ENCODE data around the gene SLC8A1. TPM values are rescaled to one million over a fixed set of nuclear protein-coding genes. Genes with fewer than 3 reads are reported as not detected.

SLC8A1 gene
- total RNA-seq, 2 donors from 2014 or later, result 0.66 to 7.8 TPM

DNA sequence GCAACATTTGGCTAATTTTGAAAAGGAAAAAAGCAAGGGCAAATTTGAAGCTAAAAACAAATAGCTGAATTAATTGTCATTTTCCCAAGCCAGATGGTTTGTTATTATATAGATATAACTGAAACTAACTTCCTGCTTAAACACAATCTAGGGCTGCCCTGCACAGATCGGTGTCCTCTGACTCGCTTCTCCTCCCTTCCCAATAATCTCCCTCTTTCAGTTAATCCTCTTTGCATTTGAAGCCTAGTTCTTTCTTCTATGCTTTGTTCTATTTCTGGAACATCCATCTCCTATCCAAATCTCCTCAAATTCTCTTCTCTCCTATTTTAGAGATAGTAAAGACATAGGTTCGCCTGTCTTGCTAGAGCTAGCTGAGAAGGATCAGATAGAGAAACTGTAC lies 328.1 kb downstream of the SLC8A1 start:
- no peaks in the 10 kb centered on the region for H3K27me3 ChIP-seq
- TF ChIP-seq, protein P1, sequence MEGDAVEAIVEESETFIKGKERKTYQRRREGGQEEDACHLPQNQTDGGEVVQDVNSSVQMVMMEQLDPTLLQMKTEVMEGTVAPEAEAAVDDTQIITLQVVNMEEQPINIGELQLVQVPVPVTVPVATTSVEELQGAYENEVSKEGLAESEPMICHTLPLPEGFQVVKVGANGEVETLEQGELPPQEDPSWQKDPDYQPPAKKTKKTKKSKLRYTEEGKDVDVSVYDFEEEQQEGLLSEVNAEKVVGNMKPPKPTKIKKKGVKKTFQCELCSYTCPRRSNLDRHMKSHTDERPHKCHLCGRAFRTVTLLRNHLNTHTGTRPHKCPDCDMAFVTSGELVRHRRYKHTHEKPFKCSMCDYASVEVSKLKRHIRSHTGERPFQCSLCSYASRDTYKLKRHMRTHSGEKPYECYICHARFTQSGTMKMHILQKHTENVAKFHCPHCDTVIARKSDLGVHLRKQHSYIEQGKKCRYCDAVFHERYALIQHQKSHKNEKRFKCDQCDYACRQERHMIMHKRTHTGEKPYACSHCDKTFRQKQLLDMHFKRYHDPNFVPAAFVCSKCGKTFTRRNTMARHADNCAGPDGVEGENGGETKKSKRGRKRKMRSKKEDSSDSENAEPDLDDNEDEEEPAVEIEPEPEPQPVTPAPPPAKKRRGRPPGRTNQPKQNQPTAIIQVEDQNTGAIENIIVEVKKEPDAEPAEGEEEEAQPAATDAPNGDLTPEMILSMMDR (IDR thresholded peaks at IDR 0.05), result no peak
- TF ChIP-seq POLR2A (IDR thresholded peaks at IDR 0.05), result no peak
- H3K27ac ChIP-seq, result no peak overlapping the region
- H3K4me1 ChIP-seq, result no peaks in the 10 kb centered on the region
- no peak overlapping the region for H3K4me3 ChIP-seq
- H3K36me3 ChIP-seq (replicated peaks in 1 of 2; ENCODE audit: insufficient read depth in 1 of 2, low read depth in 2 of 2), result no peaks in the 10 kb centered on the region
- H3K9me3 ChIP-seq, result no peaks in the 10 kb centered on the region
- DNase-seq, result no peak
- 78 to 80% methylated on average over 3 of the region's 3 CpGs for WGBS, 2 donors
- ATAC-seq, result no peak
- intact Hi-C loops (cut with DNase I), result no loop called here

DNA sequence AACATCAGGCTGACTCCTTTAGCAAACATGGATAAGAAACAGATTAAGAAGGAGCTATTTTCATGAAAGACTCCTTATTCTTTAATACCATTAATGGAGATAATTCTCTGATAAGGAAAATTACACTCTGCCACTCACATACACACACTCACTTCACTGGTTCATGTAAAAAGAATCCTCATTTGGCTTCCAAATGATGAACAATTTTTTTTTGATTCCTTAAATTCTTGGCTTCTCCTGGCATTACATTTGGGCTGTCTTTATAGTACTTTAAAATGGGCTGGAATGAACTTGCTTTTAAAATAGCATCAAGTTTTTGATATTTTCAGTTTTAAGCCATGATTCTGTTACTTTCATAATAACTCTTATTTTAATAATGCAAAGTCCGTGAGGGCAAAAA lies 328.6 kb downstream of the SLC8A1 start:
- H3K9me3 ChIP-seq, result no peaks in the 10 kb centered on the region
- no peaks in the 10 kb centered on the region for H3K27me3 ChIP-seq
- H3K4me1 ChIP-seq, result no peaks in the 10 kb centered on the region
- DNase-seq, result no peak
- ATAC-seq, result no peak
- H3K27ac ChIP-seq, result no peak overlapping the region
- intact Hi-C loops (cut with DNase I), result no loop called here
- no peak for TF ChIP-seq POLR2A (IDR thresholded peaks at IDR 0.05)
- TF ChIP-seq, protein P1 (IDR thresholded peaks at IDR 0.05), result no peak
- 66 to 74% methylated on average over 1 of the region's 1 CpG for WGBS, 2 donors
- no peak overlapping the region for H3K4me3 ChIP-seq
- no peaks in the 10 kb centered on the region for H3K36me3 ChIP-seq (replicated peaks in 1 of 2; ENCODE audit: insufficient read depth in 1 of 2, low read depth in 2 of 2)

DNA sequence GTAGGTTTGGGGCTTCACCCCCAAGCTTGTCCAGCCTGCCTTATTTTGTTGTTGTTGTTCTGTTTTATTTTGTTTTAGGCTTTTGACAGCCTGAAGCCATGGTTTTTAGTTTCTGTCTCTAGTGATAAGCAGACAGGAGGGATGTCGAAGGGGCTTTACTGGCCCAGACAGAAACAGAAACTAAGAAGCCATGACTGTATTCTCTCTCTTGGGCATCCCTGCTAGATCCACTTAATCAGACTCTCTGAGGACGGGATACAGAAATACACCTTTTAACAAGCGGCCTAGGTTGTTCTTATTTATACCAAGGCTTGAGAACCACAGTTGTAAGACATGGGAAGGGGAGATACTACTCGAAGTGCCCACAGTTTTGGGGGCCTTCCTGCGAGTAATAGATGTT lies 330.9 kb downstream of the SLC8A1 start:
- ATAC-seq (no peak), DNase-seq (no peak)
- Histone ChIP-seq H3K27me3 (no peaks in the 10 kb centered on the region), H3K4me1 (no peaks in the 10 kb centered on the region), H3K27ac (no peak overlapping the region), H3K9me3 (no peaks in the 10 kb centered on the region), H3K4me3 (no peak overlapping the region), H3K36me3 (replicated peaks in 1 of 2; ENCODE audit: insufficient read depth in 1 of 2, low read depth in 2 of 2) (no peaks in the 10 kb centered on the region)
- intact Hi-C loops (cut with DNase I), result no loop called here
- TF ChIP-seq POLR2A (IDR thresholded peaks at IDR 0.05), result no peak
- WGBS, 2 donors, result 62 to 75% methylated on average over 5 of the region's 5 CpGs

DNA sequence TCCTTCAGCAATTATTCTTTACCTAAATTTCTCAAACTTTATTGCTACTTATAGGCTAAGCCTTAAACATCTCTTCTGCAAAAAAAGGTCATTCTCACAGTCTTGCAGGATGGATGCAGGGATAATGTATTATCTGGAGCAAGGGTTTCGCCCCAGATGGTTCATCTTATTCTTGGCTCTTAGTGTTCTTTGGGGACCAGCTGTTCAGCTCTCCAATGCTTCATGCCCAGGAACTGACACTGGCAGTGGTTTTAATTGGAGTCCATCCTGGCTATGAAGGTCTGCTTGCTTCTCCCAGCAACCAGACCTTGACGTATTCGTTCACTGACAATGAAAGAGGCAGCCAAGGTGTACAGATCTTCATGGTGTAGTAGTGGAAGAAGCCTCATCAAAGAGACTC lies 331.9 kb downstream of the SLC8A1 start:
- intact Hi-C loops (cut with DNase I), result no loop called here
- no peak for DNase-seq
- Histone ChIP-seq H3K4me1 (no peaks in the 10 kb centered on the region), H3K9me3 (no peaks in the 10 kb centered on the region), H3K36me3 (replicated peaks in 1 of 2; ENCODE audit: insufficient read depth in 1 of 2, low read depth in 2 of 2) (no peaks in the 10 kb centered on the region), H3K4me3 (no peak overlapping the region), H3K27me3 (no peaks in the 10 kb centered on the region), H3K27ac (no peak overlapping the region)
- no peak for ATAC-seq
- WGBS, 2 donors, result 62 to 69% methylated on average over 3 of the region's 3 CpGs
- no peak for TF ChIP-seq POLR2A (IDR thresholded peaks at IDR 0.05)
- TF ChIP-seq, protein P1 (IDR thresholded peaks at IDR 0.05), result no peak

DNA sequence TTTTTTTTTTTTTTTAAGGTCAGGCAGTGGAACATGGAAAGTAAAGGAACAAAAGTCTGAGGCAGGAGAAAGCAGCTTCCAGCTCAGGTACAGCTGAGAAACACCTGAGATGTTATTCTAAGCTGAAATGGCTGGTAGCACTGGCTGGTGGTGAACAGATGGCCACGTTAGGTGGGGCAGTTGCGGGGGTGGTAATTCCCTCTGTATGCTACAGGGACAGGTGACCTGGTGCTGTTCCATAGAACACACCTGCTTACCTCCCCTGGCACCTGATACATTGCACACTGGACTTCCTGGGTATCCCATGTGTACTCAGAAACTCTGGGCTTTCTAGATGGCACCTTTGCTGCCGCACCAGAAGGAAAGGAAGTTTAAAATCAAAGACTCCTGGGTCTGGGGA lies 333.3 kb downstream of the SLC8A1 start:
- 44 to 81% methylated on average over 3 of the region's 3 CpGs for WGBS, 2 donors
- no peak overlapping the region for H3K27ac ChIP-seq
- DNase-seq, result peak in 3 of 4 donors; percentile 17 to 37 (median 31)
- no peaks in the 10 kb centered on the region for H3K4me1 ChIP-seq
- H3K9me3 ChIP-seq, result no peaks in the 10 kb centered on the region
- ATAC-seq, result no peak
- TF ChIP-seq POLR2A (IDR thresholded peaks at IDR 0.05), result no peak
- TF ChIP-seq, protein P1 (IDR thresholded peaks at IDR 0.05), result no peak
- H3K4me3 ChIP-seq, result no peak overlapping the region
- no peaks in the 10 kb centered on the region for H3K36me3 ChIP-seq (replicated peaks in 1 of 2; ENCODE audit: insufficient read depth in 1 of 2, low read depth in 2 of 2)
- H3K27me3 ChIP-seq, result no peaks in the 10 kb centered on the region
- intact Hi-C loops (cut with DNase I), result no loop called here
